Activated T-cell treated with anti-CD3 and anti-CD28 coated beads for 48 hours (primary cell): Measurements from ENCODE around the gene CLIP4.

Source experiments
- DNase-seq: peaks from one replicate; pipeline ENCODE4 v3.0.0-alpha.2; 2020; ENCODE audit warnings: low read depth

CLIP4 gene

DNA sequence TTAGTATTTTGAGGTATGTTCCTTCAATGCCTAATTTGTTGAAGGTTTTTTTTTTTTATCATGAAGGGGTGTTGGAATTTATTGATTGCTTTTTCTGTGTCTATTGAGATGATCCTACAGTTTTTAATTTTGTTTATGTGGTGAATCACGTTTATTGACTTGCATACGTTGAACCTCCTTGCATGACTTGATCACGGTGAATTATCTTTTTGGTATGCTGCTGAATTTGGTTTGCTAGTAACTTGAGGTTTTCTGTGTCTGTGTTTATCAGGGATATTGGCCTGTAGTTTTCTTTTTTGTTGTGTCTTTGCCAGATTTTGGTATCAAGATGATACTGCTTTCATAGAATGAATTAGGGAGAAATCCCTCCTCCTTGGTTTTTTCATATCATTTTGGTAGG lies 23.9 kb downstream of the CLIP4 start:
- no peak for DNase-seq

DNA sequence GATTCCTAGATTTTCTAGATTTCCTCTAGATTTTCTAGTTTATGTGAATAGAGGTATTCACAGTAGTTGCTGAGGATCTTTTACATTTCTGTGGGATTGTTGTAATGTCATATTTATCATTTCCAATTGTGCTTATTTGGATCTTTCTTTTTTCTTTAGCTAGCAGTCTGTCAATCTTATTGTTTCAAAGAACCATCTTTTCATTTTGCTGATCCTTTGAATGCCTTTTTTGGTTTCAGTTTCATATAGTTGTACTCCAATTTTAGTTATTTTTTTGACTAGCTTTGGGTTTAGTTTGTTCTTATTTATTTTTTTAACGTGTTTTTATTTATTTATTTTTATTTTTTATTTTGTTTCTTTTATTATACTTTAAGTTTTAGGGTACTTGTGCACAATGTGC lies 24.5 kb downstream of the CLIP4 start:
- DNase-seq: no peak

DNA sequence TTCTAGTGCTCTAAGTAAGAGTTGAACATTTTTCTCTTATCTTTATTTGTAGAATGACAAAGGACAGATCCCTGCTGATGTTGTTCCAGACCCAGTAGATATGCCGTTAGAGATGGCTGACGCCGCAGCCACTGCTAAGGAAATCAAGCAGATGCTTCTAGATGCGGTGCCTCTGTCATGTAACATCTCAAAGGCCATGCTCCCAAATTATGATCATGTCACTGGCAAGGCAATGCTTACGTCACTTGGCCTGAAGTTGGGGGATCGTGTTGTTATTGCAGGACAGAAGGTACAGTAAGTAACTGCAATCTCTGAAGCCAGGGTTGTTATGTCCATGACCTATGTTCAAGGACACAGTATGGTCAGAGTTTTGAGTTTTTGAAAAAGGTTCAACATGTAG lies 28.4 kb downstream of the CLIP4 start:
- DNase-seq: no peak

GRCh38 chr2:29146197-29146596 lies 31.0 kb downstream of the CLIP4 start:
- DNase-seq: no peak

GRCh38 chr2:29147963-29148362 lies 32.7 kb downstream of the CLIP4 start:
- no peak for DNase-seq

GRCh38 chr2:29154610-29155009 lies 39.4 kb downstream of the CLIP4 start:
- DNase-seq: no peak

DNA sequence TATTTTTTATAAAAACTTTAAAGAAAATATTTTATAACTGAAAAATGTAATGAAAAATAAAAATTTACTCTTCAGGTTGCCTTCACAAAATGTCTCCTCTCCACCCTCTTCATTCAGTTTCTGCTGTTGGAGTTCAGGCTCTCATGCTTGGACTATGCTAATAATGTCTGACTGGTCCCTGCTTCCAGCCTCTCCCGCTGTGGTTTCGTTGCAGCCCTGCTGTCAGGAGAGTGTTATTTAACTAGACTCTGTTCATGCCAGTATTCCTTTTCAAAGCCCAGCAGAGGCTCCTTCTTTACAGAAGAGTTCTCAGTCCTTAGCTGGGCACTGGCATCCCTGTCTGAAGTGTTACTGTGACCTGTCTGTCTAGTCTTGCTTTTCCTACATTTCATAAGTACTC lies 40.4 kb downstream of the CLIP4 start:
- no peak for DNase-seq

DNA sequence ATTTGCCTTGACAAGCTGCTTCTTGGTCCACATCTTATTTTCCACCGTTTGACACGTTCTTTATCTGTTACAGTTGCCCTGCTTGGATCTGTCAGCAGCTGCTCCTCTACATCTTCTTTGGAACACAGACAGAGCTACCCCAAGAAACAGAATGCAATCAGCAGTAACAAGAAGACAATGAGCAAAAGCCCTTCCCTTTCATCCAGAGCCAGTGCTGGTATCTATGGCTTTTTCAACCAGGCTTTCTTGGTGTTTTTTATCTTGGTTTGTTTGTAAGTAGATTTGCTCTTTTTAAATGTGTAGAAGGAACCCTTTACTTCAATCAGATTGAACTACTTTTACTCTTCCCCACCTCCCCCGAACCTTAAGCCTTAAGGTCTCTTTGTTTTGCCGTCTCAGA lies 41.9 kb downstream of the CLIP4 start:
- no peak for DNase-seq

DNA sequence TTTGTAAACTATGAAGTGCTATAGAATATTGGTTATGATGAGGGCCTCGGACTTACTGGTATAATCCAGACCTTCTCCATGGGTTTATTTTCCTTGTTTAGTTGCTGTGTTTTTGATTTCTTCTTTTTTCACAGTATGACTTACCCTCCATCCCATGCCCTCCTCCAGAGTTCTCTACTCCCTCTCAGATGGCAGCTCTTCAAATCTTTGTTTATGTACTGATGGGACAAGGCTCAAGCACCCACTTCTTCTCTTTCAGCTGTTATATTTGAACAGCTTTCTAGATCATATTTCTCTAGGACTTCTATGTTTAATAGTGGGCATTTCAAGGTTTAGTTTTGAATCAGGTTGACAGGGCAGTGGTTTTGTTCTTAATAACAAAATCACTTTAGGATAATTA lies 43.9 kb downstream of the CLIP4 start:
- no peak for DNase-seq

- no peak for DNase-seq
These were observed 45.0 kb downstream of the CLIP4 start for GRCh38 chr2:29160184-29160583.

DNA sequence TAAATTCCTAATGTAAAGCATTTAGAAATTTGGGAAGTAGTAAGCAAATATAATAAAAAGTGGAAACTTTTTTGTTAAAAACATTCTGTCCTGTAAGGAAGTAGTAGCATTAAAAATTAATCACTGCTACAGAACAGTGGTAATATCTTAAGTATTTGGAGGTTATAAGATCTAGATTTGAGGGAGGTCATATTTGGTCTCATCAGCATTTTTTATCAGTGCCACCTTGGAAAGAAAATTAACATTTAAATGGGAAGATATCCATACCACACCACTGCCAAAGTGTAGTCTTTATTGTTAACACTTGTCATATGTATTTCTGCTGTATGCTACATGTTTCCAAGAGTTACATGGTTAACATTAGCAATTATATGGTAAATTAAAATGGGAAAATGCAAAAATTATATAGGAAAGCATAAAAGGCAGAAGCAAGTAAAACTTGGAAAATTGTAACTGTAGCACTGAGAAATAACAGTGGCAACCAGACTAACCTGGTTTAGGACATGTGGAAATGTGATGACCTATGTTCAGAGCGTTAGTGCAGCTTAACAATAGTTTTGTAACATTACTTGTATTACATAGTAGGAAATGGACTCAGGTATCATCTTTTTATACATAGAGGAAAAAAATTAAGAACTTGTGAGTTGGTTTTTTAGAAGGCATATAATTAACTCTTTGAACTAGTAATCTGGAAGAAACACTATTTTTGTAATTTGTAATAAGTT lies 47.2 kb downstream of the CLIP4 start:
- no peak for DNase-seq

- no peak for DNase-seq
These were observed 49.1 kb downstream of the CLIP4 start for GRCh38 chr2:29164091-29164846.

- DNase-seq: no peak
These were observed 50.4 kb downstream of the CLIP4 start for GRCh38 chr2:29165362-29166241.

GRCh38 chr2:29166242-29167039 lies 51.2 kb downstream of the CLIP4 start:
- DNase-seq: no peak

- no peak for DNase-seq
These were observed 59.7 kb downstream of the CLIP4 start for GRCh38 chr2:29174937-29175336.

DNA sequence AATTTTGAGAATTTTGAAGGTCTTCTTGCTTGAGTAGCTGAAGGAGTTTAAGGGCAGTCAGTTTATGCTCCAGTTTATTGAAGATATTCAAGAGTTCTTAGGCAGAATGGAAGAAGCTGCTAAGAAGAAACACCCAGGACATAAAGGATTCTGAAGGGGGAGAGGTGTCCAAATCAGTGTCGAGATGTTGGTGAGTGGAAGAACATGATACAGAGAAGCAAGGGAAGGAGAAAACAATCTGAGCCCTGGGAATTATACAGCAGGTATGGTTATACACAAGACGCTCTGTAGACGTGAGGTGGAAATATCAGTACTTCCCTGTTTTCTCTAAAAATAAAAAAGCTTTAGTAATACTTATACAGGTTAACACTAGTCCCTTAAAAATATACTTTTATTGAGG lies 60.1 kb downstream of the CLIP4 start:
- no peak for DNase-seq

DNA sequence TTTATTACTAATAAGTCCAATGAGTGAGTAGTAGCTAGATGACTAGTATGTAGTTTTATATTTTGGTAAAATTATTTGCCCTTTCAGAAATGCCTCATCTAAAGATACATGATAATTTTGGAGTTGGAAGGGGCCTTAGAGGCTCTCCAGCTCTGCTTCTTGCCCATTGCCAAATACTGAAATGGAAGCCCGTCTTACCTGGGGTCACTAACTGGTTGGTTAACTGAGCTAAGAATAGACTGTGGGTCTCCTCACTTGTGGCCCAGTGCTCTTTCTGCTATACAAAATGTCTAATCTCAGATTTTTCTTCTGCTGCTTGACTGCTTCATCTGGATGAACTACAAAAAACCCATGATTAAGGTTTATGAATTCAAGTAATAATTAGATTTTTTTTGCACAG lies 67.1 kb downstream of the CLIP4 start:
- no peak for DNase-seq

GRCh38 chr2:29182920-29183319 lies 67.7 kb downstream of the CLIP4 start:
- no peak for DNase-seq

DNA sequence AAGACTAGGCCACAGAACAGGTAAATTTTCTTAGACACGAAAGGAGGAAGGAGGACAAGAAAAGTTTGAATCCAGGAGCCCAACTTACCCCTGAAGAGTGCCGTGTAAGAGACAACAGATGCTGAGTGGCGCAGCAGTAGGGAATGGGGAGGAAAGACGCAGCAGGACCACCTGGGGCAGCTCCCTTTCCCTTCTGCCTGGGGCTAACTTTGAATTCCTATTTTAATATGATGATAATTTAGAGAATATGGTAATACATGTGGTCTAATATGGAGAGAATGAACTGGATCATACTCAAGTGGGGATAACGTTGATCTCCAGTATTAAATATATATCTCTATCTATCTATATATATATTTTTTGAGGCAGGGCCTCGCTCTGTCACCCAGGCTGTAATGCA lies 69.3 kb downstream of the CLIP4 start:
- no peak for DNase-seq

- DNase-seq: no peak
These were observed 71.6 kb downstream of the CLIP4 start for GRCh38 chr2:29186817-29187216.

DNA sequence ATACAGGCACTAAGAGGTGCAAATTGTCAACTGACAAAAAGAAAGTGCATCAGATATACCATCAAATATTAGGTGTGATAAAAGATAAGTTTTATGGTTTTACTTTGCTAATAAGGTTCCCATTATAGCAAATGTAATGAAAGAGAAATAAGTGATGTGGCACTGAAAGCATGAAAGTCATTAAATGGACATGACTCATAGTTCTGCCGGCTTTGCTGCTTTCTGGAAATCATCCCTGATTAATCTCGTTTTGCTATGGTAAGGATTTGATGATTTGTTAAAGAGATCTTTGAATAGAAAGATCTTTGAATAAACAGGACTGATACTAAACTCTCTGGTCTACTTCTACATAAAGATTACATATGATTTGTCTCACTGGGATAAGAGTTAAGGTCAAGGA lies 72.7 kb downstream of the CLIP4 start:
- DNase-seq: no peak

- no peak for DNase-seq
These were observed 73.8 kb downstream of the CLIP4 start for GRCh38 chr2:29189052-29189451.
